C4-2B (cell line): ENCODE measurements around the gene CLNK.

Experiments used
- H3K27ac ChIP-seq: fragments of 450-650 bp; 2 replicates; pipeline ENCODE4 v1.5.1; 2017
- ZFX ChIP-seq: fragments of 450-650 bp; IDR thresholded peaks from 2 replicates; pipeline ENCODE4 v1.6.1; 2017
- TF ChIP-seq, protein P1 (sequence below): fragments of 450-650 bp; conservative IDR thresholded peaks from 2 replicates; pipeline ENCODE4 v1.5.1; 2017; ENCODE audit warnings: mild to moderate bottlenecking

CLNK gene

DNA sequence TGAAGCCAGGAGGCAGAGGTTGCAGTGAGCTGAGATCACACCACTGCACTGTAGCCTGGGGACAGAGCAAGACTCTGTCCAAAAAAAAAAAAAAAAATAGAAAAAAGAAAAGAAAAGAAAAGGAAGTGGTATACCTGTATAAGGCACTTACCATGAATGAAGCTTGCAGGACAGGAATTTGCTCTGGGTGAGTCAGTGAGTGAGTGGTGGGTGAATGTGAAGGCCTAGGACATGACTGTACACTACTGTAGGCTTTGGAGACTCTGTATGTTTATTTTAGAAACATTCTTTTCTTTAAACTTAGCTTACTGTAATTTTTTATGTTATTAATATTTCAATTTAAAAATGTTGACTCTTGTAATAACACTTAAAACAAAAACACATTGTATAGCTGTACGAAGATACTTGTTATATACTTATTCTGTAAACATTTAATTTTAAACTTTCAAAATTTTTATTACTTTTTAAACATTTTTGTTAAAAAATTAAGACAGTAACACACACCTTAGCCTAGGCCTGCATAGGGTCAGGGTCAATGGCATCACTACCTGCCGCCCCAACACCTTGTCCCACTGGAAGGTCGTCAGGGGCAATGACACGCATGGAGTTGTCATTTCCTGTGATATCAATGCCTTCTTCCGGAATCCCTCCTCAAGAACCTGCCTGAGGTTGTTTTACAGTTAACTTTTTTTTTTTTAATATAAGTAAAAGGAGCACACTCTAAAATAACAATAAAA, 78.7 kb downstream of the CLNK start:
- TF ChIP-seq, protein P1, sequence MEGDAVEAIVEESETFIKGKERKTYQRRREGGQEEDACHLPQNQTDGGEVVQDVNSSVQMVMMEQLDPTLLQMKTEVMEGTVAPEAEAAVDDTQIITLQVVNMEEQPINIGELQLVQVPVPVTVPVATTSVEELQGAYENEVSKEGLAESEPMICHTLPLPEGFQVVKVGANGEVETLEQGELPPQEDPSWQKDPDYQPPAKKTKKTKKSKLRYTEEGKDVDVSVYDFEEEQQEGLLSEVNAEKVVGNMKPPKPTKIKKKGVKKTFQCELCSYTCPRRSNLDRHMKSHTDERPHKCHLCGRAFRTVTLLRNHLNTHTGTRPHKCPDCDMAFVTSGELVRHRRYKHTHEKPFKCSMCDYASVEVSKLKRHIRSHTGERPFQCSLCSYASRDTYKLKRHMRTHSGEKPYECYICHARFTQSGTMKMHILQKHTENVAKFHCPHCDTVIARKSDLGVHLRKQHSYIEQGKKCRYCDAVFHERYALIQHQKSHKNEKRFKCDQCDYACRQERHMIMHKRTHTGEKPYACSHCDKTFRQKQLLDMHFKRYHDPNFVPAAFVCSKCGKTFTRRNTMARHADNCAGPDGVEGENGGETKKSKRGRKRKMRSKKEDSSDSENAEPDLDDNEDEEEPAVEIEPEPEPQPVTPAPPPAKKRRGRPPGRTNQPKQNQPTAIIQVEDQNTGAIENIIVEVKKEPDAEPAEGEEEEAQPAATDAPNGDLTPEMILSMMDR, result no peak
- no peak for TF ChIP-seq ZFX
- H3K27ac ChIP-seq, result no peak overlapping the region

DNA sequence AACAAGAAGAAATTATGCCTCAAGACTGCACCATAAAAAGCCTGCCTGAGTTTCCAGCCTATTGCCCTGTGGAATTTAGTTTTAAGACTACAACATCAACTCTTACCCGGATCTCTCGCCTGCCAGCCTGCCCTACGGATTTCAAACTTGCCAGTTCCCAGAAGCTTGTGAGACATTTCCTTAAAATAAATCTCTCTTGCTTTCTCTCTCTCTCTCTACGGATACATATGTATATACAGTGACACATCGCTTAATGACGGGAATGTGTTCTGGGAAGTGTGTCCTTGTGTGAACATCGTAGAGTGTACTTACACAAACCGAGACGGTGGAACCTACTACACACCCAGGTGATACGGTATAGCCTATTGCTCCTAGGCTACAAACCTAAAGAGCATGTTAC, 79.5 kb downstream of the CLNK start:
- no peak overlapping the region for H3K27ac ChIP-seq
- TF ChIP-seq, protein P1, result no peak
- no peak for TF ChIP-seq ZFX

DNA sequence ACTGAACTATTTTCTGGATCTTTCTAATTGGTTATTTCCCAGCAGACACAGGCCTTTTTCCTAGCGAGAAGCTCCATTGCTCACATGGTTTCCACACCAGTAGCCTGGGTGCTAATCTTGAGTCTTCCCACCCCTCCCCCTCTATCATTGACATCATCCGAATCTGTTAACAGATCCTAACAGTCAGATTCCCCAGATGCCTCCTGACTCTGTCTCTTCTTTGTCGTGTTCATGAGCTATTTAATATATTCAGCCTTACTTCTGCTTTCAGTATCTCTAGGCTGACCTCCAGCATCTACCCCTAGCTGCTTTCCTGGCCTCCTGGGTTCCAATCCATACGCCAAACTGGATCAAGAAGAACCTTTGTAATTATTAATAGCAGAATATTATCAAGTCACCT, 85.0 kb downstream of the CLNK start:
- no peak overlapping the region for H3K27ac ChIP-seq
- TF ChIP-seq ZFX, result no peak
- TF ChIP-seq, protein P1, result no peak

DNA sequence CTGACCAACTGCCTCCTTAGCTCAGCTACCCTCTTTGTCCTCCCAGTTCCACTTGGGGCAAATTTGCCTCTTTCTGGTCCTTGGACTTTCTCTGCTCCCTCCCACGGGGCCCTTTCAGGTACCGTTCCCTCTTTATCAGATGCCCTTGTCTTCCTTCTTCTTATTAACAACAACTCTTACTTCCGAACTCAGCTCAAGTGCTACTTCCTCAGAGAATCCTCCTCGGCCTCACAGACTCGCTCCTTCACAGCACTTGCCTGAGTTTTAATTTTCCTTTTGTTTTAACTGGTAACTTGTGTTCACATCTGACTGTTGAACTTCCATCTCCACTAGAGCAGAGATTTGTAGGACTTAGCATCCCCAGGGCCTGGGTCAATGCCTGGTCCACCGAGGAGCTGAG, 85.7 kb downstream of the CLNK start:
- no peak overlapping the region for H3K27ac ChIP-seq
- TF ChIP-seq ZFX, result no peak
- TF ChIP-seq, protein P1, result no peak

DNA sequence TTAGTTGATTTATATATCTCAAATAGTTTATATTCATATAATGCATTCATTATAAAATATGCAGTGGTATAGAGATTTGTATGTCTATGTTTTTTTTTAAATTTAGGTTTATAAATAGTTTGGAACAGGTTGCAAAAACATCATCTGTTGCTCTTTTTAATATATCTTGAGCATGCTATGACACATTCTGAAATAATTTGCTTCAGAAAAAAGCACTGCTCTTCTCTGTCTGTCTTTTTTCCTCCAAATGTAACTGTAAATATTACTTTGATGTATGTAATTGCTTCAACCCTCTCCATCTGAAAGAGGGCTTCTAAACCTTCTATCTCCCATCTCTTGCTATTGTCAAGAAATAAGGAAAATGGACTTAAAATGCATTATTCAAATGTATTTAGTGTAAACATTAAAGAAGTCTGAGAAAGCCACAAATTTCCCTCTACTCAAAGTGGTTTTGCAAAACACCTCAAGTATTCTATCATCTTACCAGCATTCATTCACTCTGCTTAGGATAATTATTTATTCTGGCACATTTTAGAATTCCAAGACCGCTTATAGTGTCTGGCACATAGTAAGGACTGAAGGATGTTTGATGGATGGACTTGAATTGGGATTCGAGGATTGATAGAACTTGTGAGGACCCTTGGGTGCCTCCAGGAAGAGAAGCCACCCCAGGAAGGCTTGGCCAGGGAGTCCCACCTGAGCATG, 87.8 kb downstream of the CLNK start:
- H3K27ac ChIP-seq, result no peak overlapping the region
- no peak for TF ChIP-seq ZFX
- TF ChIP-seq, protein P1, result no peak

DNA sequence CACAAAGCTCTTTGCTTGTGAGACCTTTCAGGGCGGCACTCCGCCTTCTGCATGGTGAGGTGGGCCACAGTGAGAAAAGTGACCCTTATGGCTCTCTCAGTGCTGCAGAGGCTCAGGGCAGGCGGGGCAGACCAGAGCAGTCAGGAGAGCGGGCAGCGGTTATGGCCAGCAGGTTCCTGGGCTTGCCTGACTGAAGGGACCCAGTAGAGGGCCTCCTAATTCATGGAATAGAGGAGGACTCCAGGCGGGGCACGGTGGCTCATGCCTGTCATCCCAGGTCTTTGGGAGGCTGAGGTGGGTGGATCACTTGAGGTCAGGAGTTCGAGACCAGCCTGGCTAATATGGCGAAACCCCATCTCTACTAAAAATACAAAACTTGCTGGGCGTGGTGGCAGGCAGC, 91.4 kb downstream of the CLNK start:
- H3K27ac ChIP-seq, result no peak overlapping the region
- TF ChIP-seq, protein P1, result no peak; the same call in 1 of the 2 replicates
- no peak for TF ChIP-seq ZFX

DNA sequence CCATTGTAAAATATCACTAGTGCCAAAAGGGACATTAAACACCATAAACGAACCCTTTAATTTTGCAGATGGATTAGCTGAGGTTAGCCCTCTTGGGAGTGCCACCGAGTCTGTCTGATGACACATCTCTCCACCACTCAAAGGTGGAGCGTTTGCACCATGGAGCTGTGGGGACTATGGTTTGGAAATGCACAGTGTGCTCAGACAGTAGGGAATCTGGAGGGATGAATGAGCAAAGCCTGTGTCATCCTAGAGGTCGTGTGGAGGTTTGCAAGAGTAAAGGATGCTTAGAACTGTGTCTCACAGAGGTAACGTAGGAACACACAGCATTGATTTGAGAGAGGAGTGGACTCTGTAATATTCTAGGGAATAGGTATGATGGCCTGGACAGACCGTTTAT, 93.7 kb downstream of the CLNK start:
- H3K27ac ChIP-seq, result no peak overlapping the region
- TF ChIP-seq ZFX, result no peak
- TF ChIP-seq, protein P1, result no peak
